Activated naive CD4-positive, alpha-beta T cell treated with anti-CD3 and anti-CD28 coated beads, Interleukin-2, amount 50 U/mL, for 24 hours (primary cell): Measurements from ENCODE around the gene PDLIM7.
A peak's percentile ranks its signal among the peaks of the same experiment; 100 is the strongest.
"Not testable (repeated sequence)": the region's sequence is repeated elsewhere in the genome, so short reads cannot be mapped to it uniquely, and the experiment has no call there.

Experiments used
- H3K27ac Mint-ChIP-seq: one replicate; pipeline ENCODE4 v1.8.0; 2021; ENCODE audit warnings: mild to moderate bottlenecking, mixed read lengths
- H3K27me3 Mint-ChIP-seq: one replicate; pipeline ENCODE4 v1.8.0; 2021; ENCODE audit warnings: mixed read lengths
- H3K36me3 Mint-ChIP-seq: one replicate; pipeline ENCODE4 v1.8.0; 2021; ENCODE audit warnings: mixed read lengths
- H3K4me1 Mint-ChIP-seq: one replicate; pipeline ENCODE4 v1.8.0; 2021; ENCODE audit warnings: mixed read lengths
- H3K4me3 Mint-ChIP-seq: one replicate; pipeline ENCODE4 v1.8.0; 2021; ENCODE audit warnings: mild to moderate bottlenecking, mixed read lengths
- H3K9me3 Mint-ChIP-seq: one replicate; pipeline ENCODE4 v1.8.0; 2021; ENCODE audit warnings: mixed read lengths

PDLIM7 gene

GRCh38 chr5:177497292-177498012, at the start of gene PDLIM7:
Gene PDLIM7, minus strand, starts transcription at chr5:177497604. Its CDS starts 1,092 bp downstream, at chr5:177496512.
- no peaks in the 10 kb centered on the region for H3K27me3 Mint-ChIP-seq
- peak within 1 kb of the TSS; percentile 85 for H3K4me3 Mint-ChIP-seq
- H3K9me3 Mint-ChIP-seq, result no peaks in the 10 kb centered on the region
- peak within 1 kb of the TSS; percentile 35 for H3K27ac Mint-ChIP-seq
- H3K36me3 Mint-ChIP-seq, result peaks cover 2% of the 10 kb centered on the region
- peaks cover 19% of the 10 kb centered on the region for H3K4me1 Mint-ChIP-seq

- no peaks in the 10 kb centered on the region for H3K27me3 Mint-ChIP-seq
- H3K4me1 Mint-ChIP-seq, result peaks cover 47% of the 10 kb centered on the region
- H3K9me3 Mint-ChIP-seq, result no peaks in the 10 kb centered on the region
- H3K36me3 Mint-ChIP-seq, result peaks cover 11% of the 10 kb centered on the region
- no peak overlapping the region for H3K4me3 Mint-ChIP-seq
- no peak overlapping the region for H3K27ac Mint-ChIP-seq
Measured at GRCh38 chr5:177546258-177546741, 48.9 kb upstream of the PDLIM7 start.

- Mint-ChIP-seq H3K27me3 (no peaks in the 10 kb centered on the region), H3K27ac (peak overlapping the region; percentile 1), H3K4me1 (peaks cover 47% of the 10 kb centered on the region), H3K36me3 (peaks cover 11% of the 10 kb centered on the region), H3K9me3 (no peaks in the 10 kb centered on the region), H3K4me3 (no peak overlapping the region)
Measured at GRCh38 chr5:177545487-177546257, 48.3 kb upstream of the PDLIM7 start.

- Mint-ChIP-seq H3K27me3 (no peaks in the 10 kb centered on the region), H3K4me1 (peaks cover 31% of the 10 kb centered on the region), H3K9me3 (no peaks in the 10 kb centered on the region), H3K4me3 (no peak overlapping the region), H3K36me3 (peaks cover 14% of the 10 kb centered on the region), H3K27ac (peak overlapping the region; percentile 53)
Measured at GRCh38 chr5:177542816-177543465, 45.5 kb upstream of the PDLIM7 start.

- H3K4me1 Mint-ChIP-seq, result peaks cover 14% of the 10 kb centered on the region
- H3K36me3 Mint-ChIP-seq, result peaks cover 12% of the 10 kb centered on the region
- H3K27me3 Mint-ChIP-seq, result no peaks in the 10 kb centered on the region
- H3K27ac Mint-ChIP-seq, result no peak overlapping the region
- no peaks in the 10 kb centered on the region for H3K9me3 Mint-ChIP-seq
- H3K4me3 Mint-ChIP-seq, result no peak overlapping the region
Measured at GRCh38 chr5:177540438-177540837, 43.0 kb upstream of the PDLIM7 start.

GRCh38 chr5:177539411-177539810, 42.0 kb upstream of the PDLIM7 start:
- H3K4me1 Mint-ChIP-seq, result peaks cover 14% of the 10 kb centered on the region
- no peak overlapping the region for H3K4me3 Mint-ChIP-seq
- H3K36me3 Mint-ChIP-seq, result peaks cover 12% of the 10 kb centered on the region

GRCh38 chr5:177538876-177539275, 41.5 kb upstream of the PDLIM7 start:
- Mint-ChIP-seq H3K27ac (no peak overlapping the region), H3K27me3 (no peaks in the 10 kb centered on the region), H3K4me3 (no peak overlapping the region), H3K9me3 (no peaks in the 10 kb centered on the region), H3K4me1 (peaks cover 14% of the 10 kb centered on the region), H3K36me3 (peaks cover 12% of the 10 kb centered on the region)

More at GRCh38 chr5:177539411-177539810, 42.0 kb upstream of the PDLIM7 start:
- H3K9me3 Mint-ChIP-seq, result no peaks in the 10 kb centered on the region
- H3K27ac Mint-ChIP-seq, result no peak overlapping the region
- H3K27me3 Mint-ChIP-seq, result no peaks in the 10 kb centered on the region

- Mint-ChIP-seq H3K36me3 (peaks cover 10% of the 10 kb centered on the region), H3K27me3 (no peaks in the 10 kb centered on the region), H3K4me3 (no peak overlapping the region), H3K9me3 (no peaks in the 10 kb centered on the region), H3K4me1 (peaks cover 7% of the 10 kb centered on the region), H3K27ac (no peak overlapping the region)
Measured at GRCh38 chr5:177537389-177538361, 40.3 kb upstream of the PDLIM7 start.

- Mint-ChIP-seq H3K27me3 (no peaks in the 10 kb centered on the region), H3K27ac (no peak overlapping the region), H3K4me1 (no peaks in the 10 kb centered on the region), H3K36me3 (peaks cover 8% of the 10 kb centered on the region), H3K9me3 (no peaks in the 10 kb centered on the region), H3K4me3 (no peak overlapping the region)
Measured at GRCh38 chr5:177536386-177536785, 39.0 kb upstream of the PDLIM7 start.

- Mint-ChIP-seq H3K27ac (peak overlapping the region; percentile 38), H3K36me3 (peaks cover 13% of the 10 kb centered on the region), H3K4me3 (no peak overlapping the region), H3K9me3 (no peaks in the 10 kb centered on the region), H3K4me1 (no peaks in the 10 kb centered on the region), H3K27me3 (no peaks in the 10 kb centered on the region)
Measured at GRCh38 chr5:177535125-177535524, 37.7 kb upstream of the PDLIM7 start.

- H3K4me3 Mint-ChIP-seq, H3K9me3 Mint-ChIP-seq, H3K27me3 Mint-ChIP-seq, H3K4me1 Mint-ChIP-seq, H3K27ac Mint-ChIP-seq: not testable (repeated sequence)
- H3K36me3 Mint-ChIP-seq, result peaks cover 13% of the 10 kb centered on the region
Measured at GRCh38 chr5:177534433-177534832, 37.0 kb upstream of the PDLIM7 start.

- no peak overlapping the region for H3K27ac Mint-ChIP-seq
- no peaks in the 10 kb centered on the region for H3K9me3 Mint-ChIP-seq
- H3K4me3 Mint-ChIP-seq, result no peak overlapping the region
- H3K36me3 Mint-ChIP-seq, result peaks cover 8% of the 10 kb centered on the region
- H3K4me1 Mint-ChIP-seq, result no peaks in the 10 kb centered on the region
- no peaks in the 10 kb centered on the region for H3K27me3 Mint-ChIP-seq
Measured at GRCh38 chr5:177531209-177531940, 34.0 kb upstream of the PDLIM7 start.

GRCh38 chr5:177530638-177531037, 33.2 kb upstream of the PDLIM7 start:
- Mint-ChIP-seq H3K9me3 (no peaks in the 10 kb centered on the region), H3K27me3 (no peaks in the 10 kb centered on the region), H3K36me3 (peaks cover 8% of the 10 kb centered on the region), H3K27ac (peak overlapping the region; percentile 67), H3K4me1 (no peaks in the 10 kb centered on the region), H3K4me3 (no peak overlapping the region)
